ENCODE results near the gene RASGRP1.
A peak's percentile ranks its signal among the peaks of the same experiment; 100 is the strongest.

RASGRP1 gene

GRCh38 chr15:38454696-38455090 is 109.9 kb downstream of the RASGRP1 start:
- no peak for DNase-seq

- peak; percentile 93 for DNase-seq
Measured at GRCh38 chr15:38453971-38454695, 110.5 kb downstream of the RASGRP1 start, which contains the start of gene FAM98B. Gene FAM98B (plus strand): TSS chr15:38454127. CDS start chr15:38454162, 35 bp downstream.

GRCh38 chr15:38441130-38441519 is 123.5 kb downstream of the RASGRP1 start:
- DNase-seq: no peak

- peak; percentile 39 for DNase-seq
Measured at GRCh38 chr15:38440353-38441129, 124.1 kb downstream of the RASGRP1 start.

All from right hindlimb (tissue), 1 donor.